Suppressor macrophage treated with lipopolysaccharide for 1 hour (primary cell): ENCODE measurements around the gene MED16.
"Not testable (repeated sequence)": the region's sequence is repeated elsewhere in the genome, so short reads cannot be mapped to it uniquely, and the experiment has no call there.

Experiments
- DNase-seq, 3 donors: peaks; one replicate each; pipeline ENCODE4 v3.0.0-alpha.2; 2020 to 2022

Gene MED16

DNA sequence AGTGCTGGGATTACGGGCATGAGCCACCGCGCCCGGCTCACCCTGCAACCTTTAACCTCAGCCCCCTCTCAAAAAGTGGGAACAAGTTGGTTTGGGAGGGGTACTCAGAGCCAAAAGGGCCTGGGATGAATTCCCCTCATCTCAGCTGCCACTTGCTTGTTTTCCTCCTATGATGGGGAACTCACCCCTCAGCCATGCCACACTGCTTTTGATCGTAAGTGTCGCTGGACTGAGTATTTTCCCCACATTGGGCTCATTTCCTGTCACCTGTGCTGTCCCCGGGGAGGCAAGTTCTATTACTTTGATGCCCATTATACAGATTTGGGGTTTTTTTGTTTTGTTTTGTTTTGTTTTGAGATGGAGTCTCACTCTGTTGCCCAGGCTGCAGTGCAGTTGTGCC, 13.5 kb upstream of the MED16 start:
- no peak for DNase-seq

- no peak for DNase-seq
Observed at GRCh38 chr19:904545-904944, 11.6 kb upstream of the MED16 start.

- no peak for DNase-seq
Observed at GRCh38 chr19:903266-903797, 10.3 kb upstream of the MED16 start.

DNA sequence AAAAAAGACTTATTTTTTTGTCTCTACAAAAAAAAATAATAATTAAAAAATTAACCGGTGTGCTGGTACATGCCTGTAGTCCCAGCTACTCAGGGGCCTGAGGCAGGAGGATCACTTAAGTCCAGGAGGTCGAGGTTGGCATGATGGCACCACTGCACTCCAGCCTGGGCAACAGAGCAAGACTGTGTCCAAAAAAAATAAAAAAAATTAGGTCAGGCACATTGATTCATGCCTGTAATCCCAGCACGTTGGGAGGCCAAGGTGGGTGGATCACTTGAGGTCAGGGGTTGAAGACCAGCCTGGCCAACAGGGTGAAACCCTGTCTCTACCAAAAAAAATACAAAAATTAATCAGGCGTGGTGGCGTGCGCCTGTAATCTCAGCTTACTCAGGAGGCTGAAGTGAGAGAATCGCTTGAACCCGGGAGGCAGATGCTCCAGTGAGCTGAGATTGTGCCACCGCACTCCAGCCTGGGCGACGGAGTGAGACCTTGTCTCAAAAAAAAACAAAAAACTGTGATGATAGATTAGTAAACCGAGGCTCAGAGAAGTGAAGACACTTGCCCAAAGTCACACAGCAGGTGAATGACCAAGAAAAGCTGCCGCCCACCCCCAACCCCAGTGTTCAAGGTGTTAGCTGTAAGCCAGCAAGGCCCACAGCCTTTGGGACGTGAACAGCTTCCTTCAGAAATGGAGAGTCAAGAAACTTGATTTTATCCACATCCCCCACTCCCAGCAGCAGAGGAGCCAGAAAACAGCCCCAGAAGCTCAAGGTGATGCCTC, 9.6 kb upstream of the MED16 start:
- no peak for DNase-seq

DNA sequence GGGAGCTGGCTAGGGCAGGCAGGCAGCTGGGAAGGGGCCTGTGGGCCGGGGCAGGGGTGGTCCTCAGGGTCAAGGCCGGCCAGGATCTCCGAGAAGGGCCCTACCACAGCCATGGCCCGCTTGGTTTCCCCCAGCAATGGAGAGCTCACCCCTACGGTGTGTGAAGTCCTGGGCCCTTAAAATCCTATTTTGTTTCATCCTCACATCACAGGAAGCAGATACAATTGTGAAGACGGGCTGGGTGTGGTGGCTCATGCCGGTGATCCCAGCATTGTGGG, 9.0 kb upstream of the MED16 start:
- no peak for DNase-seq

DNA sequence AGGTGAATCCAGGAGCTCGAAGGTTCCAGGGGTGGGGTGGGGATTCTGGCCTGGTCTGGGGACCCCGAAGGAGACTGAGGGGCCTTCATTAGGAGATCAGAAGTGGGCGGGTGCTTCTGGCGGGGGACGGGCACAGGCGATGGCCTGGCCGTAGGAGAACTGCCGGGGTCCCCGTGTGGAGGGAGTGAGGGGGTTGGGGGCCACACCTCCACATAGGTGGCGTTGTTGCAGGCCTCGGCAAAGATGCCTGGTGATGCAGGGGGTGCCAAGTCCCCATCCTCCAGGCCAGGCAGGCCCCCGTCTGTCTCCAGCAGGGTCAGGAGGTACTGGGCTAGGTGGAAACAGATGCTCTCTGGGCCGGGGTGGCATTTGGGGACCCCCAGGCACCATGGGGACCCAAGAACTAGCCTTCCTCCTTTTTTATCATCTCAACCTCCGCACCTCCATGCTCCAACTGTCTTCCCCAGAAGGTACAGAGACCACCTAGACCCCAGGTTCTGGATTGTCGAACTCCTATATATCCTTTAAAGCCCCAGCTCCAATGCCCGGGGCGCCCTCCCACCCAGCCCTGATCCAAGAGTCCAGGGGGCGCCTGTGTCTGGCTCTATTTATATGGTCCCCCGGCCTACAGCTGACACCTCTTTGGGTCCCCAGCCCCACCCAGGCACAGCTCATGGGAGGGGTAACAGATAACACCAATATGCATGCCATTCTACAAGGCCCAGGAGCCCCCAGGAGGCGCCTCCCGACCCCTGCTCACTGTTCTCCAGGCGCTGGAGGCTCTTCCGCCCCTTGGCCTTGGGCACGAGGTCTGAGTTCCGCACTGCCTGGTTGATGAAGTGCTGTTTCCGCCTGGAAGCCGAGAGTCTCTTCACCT, 8.5 kb upstream of the MED16 start:
- no peak for DNase-seq

DNA sequence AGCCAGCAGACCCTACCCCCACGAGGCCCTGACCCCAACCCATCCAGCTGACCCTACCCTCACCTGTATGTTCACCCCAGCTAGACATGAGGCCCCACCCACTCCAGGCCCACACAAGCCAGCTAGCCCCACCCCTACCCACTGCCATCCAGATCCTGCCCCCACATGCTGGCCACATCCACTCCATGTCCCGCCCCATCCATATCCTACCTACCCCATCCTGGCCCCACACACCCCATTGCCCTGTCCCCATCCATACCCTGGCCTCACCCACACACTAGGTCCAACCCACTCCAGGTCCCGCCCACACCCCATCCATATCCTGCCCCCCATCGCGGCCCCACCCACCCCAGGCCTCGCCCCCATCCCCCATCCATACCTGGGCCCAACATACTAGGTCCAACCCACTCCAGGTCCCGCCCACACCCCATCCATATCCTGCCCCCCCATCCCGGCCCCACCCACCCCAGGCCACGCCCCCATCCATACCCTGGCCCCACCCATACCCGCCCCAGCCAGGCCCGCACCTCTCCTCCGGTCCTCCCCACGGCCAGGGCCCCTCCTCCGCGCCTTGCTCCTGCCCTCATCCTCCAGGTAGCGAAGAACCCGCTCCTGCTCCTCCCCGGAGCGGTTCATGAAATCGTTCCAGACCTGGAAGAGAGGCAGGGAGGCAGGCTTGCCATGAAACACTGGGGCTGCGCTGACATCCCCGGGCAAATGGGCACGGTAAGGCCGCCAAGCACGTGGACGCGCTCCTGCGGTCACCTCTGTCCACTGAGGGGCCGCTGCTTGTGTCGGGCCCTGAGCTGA, 7.5 kb upstream of the MED16 start:
- DNase-seq = peak in 1 of 3 donors; percentile 41

- DNase-seq = no peak
Observed at GRCh38 chr19:900043-900301, 7.0 kb upstream of the MED16 start.

- DNase-seq = no peak
Observed at GRCh38 chr19:899336-900042, 6.5 kb upstream of the MED16 start.

DNA sequence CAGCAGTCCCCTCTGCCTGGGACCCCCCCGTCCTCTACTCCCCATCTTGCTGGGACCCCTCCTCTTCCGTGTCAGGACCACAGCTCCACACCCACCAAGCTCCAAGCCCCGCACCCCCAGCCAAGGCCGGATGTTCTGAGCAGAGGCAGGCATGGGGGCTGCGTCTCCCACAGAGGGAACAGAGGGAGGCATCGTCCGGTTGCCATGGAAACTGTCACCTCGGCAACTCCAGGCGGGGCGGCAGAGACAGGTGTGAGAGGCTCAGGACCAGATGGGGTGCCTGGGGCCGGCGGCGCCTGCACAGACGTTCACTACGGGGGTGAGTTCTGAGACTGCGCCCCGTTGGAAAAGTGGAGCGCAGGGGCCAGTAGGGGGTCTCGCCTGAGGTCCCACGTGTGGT, 5.7 kb upstream of the MED16 start:
- no peak for DNase-seq

- DNase-seq = no peak
Observed at GRCh38 chr19:897442-898039, 4.6 kb upstream of the MED16 start.

DNA sequence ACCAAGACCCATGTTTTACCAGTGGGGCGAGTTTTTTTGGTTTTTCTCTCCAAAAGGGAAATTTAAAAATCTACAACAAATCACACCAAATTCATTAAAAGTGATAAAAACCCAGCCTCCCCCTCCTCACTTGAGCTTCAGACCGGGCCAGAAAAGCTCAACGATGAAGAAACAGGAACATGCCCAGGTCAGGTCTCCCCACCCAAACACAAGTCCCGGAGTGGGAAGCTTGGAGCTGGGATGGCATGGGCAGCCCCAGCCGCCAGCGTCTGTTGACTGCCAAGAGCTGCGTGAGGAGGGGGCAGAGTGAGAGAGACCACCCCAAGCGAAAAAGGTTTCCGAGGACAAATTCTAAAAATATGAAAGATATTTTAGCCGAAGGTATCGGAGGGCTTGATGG, 4.0 kb upstream of the MED16 start:
- no peak for DNase-seq

- DNase-seq = no peak
Observed at GRCh38 chr19:896434-896833, 3.4 kb upstream of the MED16 start.

DNA sequence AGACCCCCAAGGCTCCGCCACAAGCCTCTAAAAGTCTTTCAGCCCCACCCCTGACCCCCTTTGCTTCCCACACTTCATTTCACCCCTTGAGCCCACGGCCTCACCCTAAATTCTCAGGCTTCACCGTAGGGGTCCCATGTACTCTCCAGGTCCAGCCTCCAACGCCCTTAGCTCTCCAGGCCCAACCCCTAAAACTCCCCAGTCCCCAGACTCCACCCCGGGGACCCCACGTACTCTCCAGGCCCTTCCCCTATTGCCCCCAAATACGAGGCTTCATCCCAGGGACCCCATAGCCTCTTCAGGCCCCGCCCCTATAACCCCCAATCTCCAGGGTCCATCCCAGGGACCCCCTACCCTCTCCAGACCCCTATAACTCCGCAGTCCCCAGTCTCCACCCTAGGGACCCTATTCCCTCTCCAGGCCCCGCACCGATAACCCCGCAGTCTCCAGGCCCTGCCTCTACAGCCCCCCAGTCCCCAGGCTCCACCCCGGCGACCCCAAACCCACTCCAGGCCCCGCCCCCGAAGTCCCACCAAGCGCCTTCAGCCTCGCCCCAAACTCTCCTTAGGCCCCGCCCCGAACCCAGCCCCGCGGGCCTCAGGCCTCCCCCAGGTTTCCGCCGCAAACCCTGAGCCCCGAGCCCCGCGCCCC, 619 bp downstream of the MED16 start:
- peak; percentile 35 to 62 (median 50) for DNase-seq

DNA sequence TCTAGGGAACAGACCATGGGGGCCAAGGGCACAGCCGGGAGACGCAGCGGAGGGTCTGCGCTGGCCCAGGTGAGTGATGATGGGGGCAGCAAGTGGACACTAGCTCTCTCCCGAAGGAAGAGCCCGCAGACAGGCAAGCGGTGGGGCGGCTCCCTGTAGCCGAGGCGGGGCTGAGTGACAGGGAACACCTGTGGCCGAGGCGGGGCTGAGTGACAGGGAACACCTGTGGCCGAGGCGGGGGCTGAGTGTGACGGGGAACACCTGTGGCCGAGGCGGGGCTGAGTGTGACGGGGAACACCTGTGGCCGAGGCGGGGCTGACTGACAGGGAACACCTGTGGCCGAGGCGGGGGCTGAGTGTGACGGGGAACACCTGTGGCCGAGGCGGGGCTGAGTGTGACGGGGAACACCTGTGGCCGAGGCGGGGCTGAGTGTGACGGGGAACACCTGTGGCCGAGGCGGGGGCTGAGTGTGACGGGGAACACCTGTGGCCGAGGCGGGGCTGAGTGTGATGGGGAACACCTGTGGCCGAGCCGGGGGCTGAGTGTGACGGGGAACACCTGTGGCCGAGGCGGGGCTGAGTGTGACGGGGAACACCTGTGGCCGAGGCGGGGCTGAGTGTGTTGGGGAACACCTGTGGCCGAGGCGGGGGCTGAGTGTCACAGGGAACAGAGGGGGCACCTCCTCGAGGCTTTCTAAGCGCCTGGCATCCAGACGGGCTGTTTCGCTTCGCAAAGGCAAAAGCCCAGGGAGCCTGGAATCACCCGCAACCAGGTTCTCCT, 1.4 kb downstream of the MED16 start:
- DNase-seq = not testable (repeated sequence)

DNA sequence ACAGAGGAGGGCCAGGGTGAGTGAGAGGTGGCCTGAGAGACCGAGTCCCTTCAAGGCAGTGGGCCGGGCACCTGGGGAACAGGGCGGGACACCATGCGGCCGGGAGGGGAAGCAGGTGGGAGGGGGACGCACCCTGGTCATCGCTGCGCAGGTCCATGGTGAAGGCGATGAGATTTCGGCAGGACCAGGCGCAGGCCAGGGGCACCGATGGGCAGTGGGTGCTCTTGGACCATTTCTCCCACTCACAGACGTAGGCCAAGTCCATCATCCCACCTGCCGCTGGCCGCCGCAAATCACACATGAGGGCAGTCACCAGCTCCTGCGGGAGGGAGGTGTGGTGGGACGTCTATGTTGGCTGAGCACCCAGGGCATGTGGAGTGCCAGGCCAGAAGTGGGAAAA, 2.2 kb downstream of the MED16 start:
- DNase-seq = no peak

DNA sequence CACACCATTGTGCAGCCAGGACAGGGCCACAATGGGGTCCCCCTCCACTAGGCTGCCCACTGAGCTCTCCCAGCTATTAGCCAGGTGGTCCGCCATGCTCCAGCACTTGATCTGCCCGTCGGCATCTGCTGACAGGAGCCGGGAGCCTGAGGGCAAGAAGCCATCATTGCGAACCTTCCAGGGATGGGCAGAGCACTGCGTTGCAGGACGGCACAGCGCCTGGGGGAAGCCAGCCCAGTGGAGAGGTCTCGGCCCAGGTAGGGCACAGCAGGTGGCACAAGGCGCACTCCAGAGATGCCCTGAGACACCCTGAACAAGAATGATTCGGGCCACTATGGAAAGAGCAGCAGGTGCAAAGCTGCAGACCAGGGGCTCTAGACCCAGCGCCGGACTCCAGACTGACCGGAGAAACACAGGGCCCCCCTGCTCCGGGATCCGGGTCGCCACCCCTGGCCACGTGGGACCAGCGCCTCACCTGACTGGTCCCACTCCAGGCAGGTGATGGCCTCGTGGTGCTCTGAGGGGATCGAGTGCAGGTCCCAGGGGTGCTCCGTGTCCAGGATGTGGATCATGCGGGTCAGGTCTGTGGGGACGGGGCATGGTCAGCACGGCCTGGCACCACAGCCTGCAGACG, 3.2 kb downstream of the MED16 start:
- DNase-seq = no peak

GRCh38 chr19:888581-889385, 4.2 kb downstream of the MED16 start:
- DNase-seq = no peak

DNA sequence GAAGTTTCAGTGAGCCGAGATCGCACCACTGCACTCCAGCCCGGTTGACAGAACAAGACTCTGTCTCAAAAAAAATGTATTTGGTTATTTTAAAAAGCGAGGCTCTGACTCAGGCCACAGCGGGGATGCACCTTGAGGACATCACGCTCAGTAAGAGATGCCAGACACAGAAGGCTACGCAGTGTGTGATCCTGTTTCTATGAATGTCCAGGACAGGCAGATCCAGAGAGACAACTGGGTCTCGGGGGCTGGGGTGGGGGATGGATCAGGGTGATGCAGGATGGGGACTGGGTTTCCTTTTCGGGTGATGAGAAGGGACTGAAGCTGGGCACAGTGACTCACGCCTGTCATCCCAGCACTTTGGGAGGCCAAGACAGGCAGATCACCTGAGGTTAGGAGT, 5.4 kb downstream of the MED16 start:
- no peak for DNase-seq

DNA sequence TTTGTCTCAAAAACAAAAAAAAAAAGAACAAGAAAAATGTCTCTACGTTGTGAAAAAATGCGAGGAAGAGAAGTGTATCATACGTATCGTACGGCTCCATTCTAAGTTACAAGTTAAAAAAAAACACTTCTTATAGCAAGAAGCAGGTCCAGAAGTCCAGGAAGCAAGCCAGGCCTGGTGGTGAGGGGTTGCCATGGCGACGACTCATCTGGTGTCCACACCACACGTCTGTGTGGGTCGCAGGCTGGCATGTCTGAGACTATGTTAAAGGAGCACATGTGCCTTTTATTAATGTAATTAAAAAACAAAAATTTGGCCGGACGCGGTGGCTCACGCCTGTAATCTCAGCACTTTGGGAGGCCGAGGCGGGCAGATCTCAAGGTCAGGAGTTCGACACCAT, 5.9 kb downstream of the MED16 start:
- peak; percentile 40 to 44 (median 41) for DNase-seq
